HepG2 (cell line): ENCODE measurements around the gene RILP. TPM values are rescaled to one million over a fixed set of nuclear protein-coding genes. Genes with fewer than 3 reads are reported as not detected.

Experiments used
- CENPT ChIP-seq: sonication (generic); formaldehyde crosslinking; IDR thresholded peaks from 2 replicates; pipeline ENCODE4 v1.8.0; 2022; ENCODE audit warnings: low read depth, mild to moderate bottlenecking, moderate library complexity, missing genetic modification reagents
- HMG20B ChIP-seq: conservative IDR thresholded peaks from 2 replicates; pipeline ENCODE4 v1.6.1; 2016; ENCODE audit warnings: missing genetic modification reagents, missing compliant biosample characterization
- HOXA7 ChIP-seq: sonication (generic); formaldehyde crosslinking; IDR thresholded peaks from 2 replicates; pipeline ENCODE4 v1.8.1; 2022; ENCODE audit warnings: mild to moderate bottlenecking, missing genetic modification reagents, moderate library complexity
- JDP2 ChIP-seq: sonication (generic); formaldehyde crosslinking; IDR thresholded peaks from 2 replicates; pipeline ENCODE4 v1.8.1; 2022; ENCODE audit warnings: missing genetic modification reagents, borderline replicate concordance
- JUND ChIP-seq: sonication (generic); formaldehyde crosslinking; IDR thresholded peaks from 2 replicates; pipeline ENCODE4 v1.8.0; 2022; ENCODE audit warnings: mild to moderate bottlenecking, missing genetic modification reagents
- KAT8 ChIP-seq: IDR thresholded peaks from 2 replicates; pipeline ENCODE4 v1.6.1; 2016; ENCODE audit warnings: missing genetic modification reagents, missing compliant biosample characterization
- KLF11 ChIP-seq: IDR thresholded peaks from 2 replicates; pipeline ENCODE4 v1.6.1; 2016; ENCODE audit warnings: missing compliant biosample characterization
- POLR2A ChIP-seq, 2 experiments: IDR thresholded peaks; 2 replicates each; pipeline ENCODE4 v1.6.1; 2011; ENCODE audit warnings: low read depth in 2 of 2, low read length in 2 of 2, mild to moderate bottlenecking in 1 of 2, moderate library complexity in 1 of 2; ENCODE audit not compliant: insufficient read depth in 1 of 2
- SIN3A ChIP-seq: IDR thresholded peaks from 2 replicates; pipeline ENCODE4 v1.6.1; 2011; ENCODE audit warnings: low read depth, mild to moderate bottlenecking, control low read depth, low read length, borderline replicate concordance
- SP140L ChIP-seq: sonication (generic); formaldehyde crosslinking; IDR thresholded peaks from 2 replicates; pipeline ENCODE4 v1.4.0; 2020; ENCODE audit warnings: missing genetic modification reagents, borderline replicate concordance
- TOPORS ChIP-seq: sonication (generic); formaldehyde crosslinking; IDR thresholded peaks from 2 replicates; pipeline ENCODE4 v1.8.0; 2023; ENCODE audit warnings: mild to moderate bottlenecking, missing genetic modification reagents
- ZBTB10 ChIP-seq: sonication (generic); formaldehyde crosslinking; IDR thresholded peaks from 2 replicates; pipeline ENCODE4 v1.4.0; 2020; ENCODE audit warnings: missing genetic modification reagents, borderline replicate concordance
- ZBTB3 ChIP-seq: sonication (generic); formaldehyde crosslinking; IDR thresholded peaks from 2 replicates; pipeline ENCODE4 v1.4.0; 2020; ENCODE audit warnings: low read depth, mild to moderate bottlenecking, moderate library complexity, missing genetic modification reagents, borderline replicate concordance
- ZKSCAN8 ChIP-seq: IDR thresholded peaks from 2 replicates; pipeline ENCODE4 v1.6.1; 2016; ENCODE audit warnings: borderline replicate concordance, missing genetic modification reagents, missing compliant biosample characterization
- ZNF230 ChIP-seq: sonication (generic); formaldehyde crosslinking; IDR thresholded peaks from 2 replicates; pipeline ENCODE4 v1.4.0; 2020; ENCODE audit warnings: mild to moderate bottlenecking, missing genetic modification reagents
- ZNF777 ChIP-seq: sonication (generic); formaldehyde crosslinking; IDR thresholded peaks from 2 replicates; pipeline ENCODE4 v1.4.0; 2020; ENCODE audit warnings: missing genetic modification reagents
- ZSCAN29 ChIP-seq: sonication (generic); formaldehyde crosslinking; conservative IDR thresholded peaks from 2 replicates; pipeline ENCODE4 v1.4.0; 2020; ENCODE audit warnings: mild to moderate bottlenecking, missing genetic modification reagents
- polyA plus RNA-seq, 8 experiments: library from polyadenylated mRNA; depleted of rRNA in 3 of 8; stranded (reverse) in 7 of 8; unstranded in 1 of 8; fragments of >200 nt; fragmentation: Illumina TruSeq in 4 of 8; extraction: Trizol in 4 of 8; gene quantifications; 2 replicates each; pipeline versions ENCODE4 v1.2.1 to v1.2.3, GENCODE V29; 2011 to 2016; ENCODE audit warnings: low read depth in 4 of 8, missing spikeins in 1 of 8, mixed read lengths in 1 of 8; ENCODE audit not compliant: insufficient read depth in 1 of 8
- total RNA-seq, 5 experiments: library from RNA; depleted of rRNA; stranded (reverse); fragments of >200 nt; fragmentation: Illumina TruSeq; extraction: Trizol; gene quantifications; 2 replicates each; pipeline ENCODE4 v1.2.3, GENCODE V29; 2016; ENCODE audit warnings: low read depth in 1 of 5
- TF ChIP-seq, protein P1 (sequence below): sonication (generic); formaldehyde crosslinking; IDR thresholded peaks from 2 replicates; pipeline ENCODE4 v1.9.0; 2022; ENCODE audit warnings: low read depth, missing genetic modification reagents
- TF ChIP-seq, protein P2 (sequence below): sonication (generic); formaldehyde crosslinking; IDR thresholded peaks from 2 replicates; pipeline ENCODE4 v1.9.0; 2021; ENCODE audit warnings: missing genetic modification reagents, borderline replicate concordance
- TF ChIP-seq, protein P3 (sequence below): sonication (generic); formaldehyde crosslinking; IDR thresholded peaks from 2 replicates; pipeline ENCODE4 v1.4.0; 2020; ENCODE audit warnings: mild to moderate bottlenecking, low read depth, missing genetic modification reagents

The RILP gene
- total and polyA plus RNA-seq, 2 of the 13 experiments (the other 11 are each of a cell fraction or from before 2014, with no cell fraction given): 6.6 to 8.1 TPM

GRCh38 chr17:1621273-1621954, 28.3 kb downstream of the RILP start (continued):
- no peak for TF ChIP-seq ZBTB10 (CRISPR knock-in tag)
- TF ChIP-seq SP140L (CRISPR knock-in tag): no peak
- TF ChIP-seq, protein P1, sequence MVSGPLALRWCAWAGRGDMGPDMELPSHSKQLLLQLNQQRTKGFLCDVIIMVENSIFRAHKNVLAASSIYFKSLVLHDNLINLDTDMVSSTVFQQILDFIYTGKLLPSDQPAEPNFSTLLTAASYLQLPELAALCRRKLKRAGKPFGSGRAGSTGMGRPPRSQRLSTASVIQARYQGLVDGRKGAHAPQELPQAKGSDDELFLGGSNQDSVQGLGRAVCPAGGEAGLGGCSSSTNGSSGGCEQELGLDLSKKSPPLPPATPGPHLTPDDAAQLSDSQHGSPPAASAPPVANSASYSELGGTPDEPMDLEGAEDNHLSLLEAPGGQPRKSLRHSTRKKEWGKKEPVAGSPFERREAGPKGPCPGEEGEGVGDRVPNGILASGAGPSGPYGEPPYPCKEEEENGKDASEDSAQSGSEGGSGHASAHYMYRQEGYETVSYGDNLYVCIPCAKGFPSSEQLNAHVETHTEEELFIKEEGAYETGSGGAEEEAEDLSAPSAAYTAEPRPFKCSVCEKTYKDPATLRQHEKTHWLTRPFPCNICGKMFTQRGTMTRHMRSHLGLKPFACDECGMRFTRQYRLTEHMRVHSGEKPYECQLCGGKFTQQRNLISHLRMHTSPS (CRISPR knock-in tag): peak; percentile 75; the same call in 1 of the 2 replicates
- TF ChIP-seq, protein P2, sequence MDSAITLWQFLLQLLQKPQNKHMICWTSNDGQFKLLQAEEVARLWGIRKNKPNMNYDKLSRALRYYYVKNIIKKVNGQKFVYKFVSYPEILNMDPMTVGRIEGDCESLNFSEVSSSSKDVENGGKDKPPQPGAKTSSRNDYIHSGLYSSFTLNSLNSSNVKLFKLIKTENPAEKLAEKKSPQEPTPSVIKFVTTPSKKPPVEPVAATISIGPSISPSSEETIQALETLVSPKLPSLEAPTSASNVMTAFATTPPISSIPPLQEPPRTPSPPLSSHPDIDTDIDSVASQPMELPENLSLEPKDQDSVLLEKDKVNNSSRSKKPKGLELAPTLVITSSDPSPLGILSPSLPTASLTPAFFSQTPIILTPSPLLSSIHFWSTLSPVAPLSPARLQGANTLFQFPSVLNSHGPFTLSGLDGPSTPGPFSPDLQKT (CRISPR knock-in tag): no peak
- no peak for TF ChIP-seq JUND (CRISPR knock-in tag)
- TF ChIP-seq POLR2A (IDR thresholded peaks at IDR 0.05; ENCODE audit: insufficient read depth in 1 of 2, low read depth in 2 of 2, low read length in 2 of 2): no peak
- no peak for TF ChIP-seq KLF11 (CRISPR knock-in tag)
- TF ChIP-seq ZNF777 (CRISPR knock-in tag): no peak
- TF ChIP-seq, protein P3, sequence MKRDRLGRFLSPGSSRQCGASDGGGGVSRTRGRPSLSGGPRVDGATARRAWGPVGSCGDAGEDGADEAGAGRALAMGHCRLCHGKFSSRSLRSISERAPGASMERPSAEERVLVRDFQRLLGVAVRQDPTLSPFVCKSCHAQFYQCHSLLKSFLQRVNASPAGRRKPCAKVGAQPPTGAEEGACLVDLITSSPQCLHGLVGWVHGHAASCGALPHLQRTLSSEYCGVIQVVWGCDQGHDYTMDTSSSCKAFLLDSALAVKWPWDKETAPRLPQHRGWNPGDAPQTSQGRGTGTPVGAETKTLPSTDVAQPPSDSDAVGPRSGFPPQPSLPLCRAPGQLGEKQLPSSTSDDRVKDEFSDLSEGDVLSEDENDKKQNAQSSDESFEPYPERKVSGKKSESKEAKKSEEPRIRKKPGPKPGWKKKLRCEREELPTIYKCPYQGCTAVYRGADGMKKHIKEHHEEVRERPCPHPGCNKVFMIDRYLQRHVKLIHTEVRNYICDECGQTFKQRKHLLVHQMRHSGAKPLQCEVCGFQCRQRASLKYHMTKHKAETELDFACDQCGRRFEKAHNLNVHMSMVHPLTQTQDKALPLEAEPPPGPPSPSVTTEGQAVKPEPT (CRISPR knock-in tag): no peak
- no peak for TF ChIP-seq HOXA7 (CRISPR knock-in tag)
- no peak for TF ChIP-seq ZBTB3 (CRISPR knock-in tag)
- no peak for TF ChIP-seq ZKSCAN8 (CRISPR knock-in tag)
- no peak for TF ChIP-seq TOPORS (CRISPR knock-in tag)
- TF ChIP-seq ZNF230 (CRISPR knock-in tag): no peak
- TF ChIP-seq JDP2: no peak
- TF ChIP-seq HMG20B: no peak
- no peak for TF ChIP-seq CENPT (CRISPR knock-in tag)
- no peak for TF ChIP-seq KAT8 (CRISPR knock-in tag)
- no peak for TF ChIP-seq ZSCAN29 (CRISPR knock-in tag)
- no peak for TF ChIP-seq SIN3A
